HG03039 (cell line): Measurements from ENCODE around the gene ARHGAP23.

Source experiments
- ATAC-seq: cut with Tn5 transposase; IDR thresholded peaks from one replicate; pipeline ENCODE4 v1.9.1; 2021; ENCODE audit warnings: mild to moderate bottlenecking, moderate library complexity; ENCODE audit not compliant: unreplicated experiment

Gene ARHGAP23

DNA sequence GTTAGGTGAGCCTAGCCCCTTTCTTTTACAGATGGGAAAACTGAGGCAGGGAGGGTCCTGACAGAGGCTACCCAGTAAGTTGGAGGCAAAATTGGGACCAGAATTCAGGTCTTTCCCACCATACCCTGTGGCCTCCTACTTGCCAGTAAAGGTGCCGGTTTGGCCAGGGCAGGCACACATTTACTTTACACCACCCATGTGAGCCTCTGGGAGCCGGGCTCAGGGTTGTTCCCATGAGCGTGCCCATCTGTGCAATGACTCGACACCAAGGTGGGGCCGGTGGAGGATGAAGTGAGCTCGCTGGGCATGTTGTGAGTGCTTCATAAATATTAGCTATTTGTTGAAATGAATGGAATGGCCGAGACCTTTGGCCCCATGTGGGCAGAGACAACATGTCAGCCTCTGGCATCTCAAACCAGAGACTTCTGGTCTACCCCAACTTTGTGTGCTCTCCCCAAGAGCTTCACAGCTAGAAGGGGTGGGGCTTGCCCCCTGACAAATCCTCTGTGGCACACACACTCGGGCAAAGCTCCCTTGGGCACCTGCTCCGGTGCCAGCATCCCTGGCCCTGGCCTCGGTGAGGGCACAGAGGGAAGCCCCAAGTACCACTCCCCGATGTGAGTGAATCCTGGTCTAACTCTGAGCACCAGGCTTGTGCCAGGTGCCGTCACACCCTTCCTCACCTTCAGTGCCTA, 117.4 kb downstream of the ARHGAP23 start:
- no peak for ATAC-seq

DNA sequence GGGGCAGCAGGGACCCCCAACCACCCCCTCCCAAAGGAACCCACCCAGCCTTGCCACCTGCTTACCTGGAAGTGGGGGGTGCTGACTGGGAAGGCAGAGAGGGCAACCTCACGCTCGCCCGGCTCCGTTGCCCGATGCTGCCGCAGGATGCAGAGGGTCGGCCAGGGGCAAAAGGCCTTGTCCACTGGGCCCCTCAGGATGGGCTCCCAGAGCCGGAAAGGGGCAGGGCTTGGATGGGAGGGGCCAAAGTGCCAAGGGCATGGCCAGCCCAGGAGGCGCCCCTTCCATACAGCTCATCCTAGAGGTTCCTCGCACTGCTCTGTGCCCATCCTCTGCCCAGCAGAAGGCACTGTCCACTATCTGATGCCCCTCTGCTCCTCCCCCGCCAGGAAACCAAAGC, 118.1 kb downstream of the ARHGAP23 start:
- ATAC-seq, result no peak

DNA sequence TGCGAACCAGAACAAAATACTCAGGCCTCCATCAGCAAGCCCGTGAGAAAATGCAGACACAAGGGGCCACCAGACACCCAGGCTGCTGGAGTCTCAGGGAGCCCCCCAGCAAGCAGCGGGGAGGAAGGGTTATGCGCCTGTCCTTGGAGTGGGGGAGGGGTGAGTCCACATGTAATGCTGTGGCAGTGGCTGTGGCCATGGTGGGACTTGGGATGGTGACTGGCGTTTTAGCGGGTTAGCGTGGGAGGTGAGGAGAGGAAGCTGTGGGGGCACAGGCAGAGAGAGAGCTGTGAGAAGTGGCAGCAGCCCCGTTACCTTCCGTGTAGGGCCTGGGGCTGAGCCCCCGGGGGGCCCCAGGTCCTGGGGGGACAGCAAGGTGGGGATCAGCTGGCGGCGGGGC, 119.2 kb downstream of the ARHGAP23 start:
- no peak for ATAC-seq

- no peak for ATAC-seq
Observed at GRCh38 chr17:38549285-38549684, 121.0 kb downstream of the ARHGAP23 start.

DNA sequence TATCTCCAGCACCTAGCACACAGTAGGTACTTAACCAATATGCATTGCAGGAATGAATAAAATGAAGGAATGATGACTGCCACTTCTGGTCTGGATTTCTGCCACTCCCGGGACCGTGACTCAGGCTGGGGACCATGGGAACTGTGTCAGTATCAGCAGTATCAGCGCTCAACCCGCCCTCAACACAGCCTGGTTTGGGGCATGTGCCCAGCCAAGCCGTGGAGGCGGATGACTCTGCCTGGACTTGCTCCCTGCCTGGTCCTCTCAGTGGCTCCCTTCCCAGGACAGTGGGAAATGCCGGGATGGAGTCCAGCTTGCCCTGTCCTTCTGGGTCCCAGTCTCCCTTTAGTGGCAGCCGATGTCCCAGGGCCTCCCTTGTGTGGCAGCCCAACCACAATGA, 122.4 kb downstream of the ARHGAP23 start:
- no peak for ATAC-seq

- ATAC-seq, result no peak
Observed at GRCh38 chr17:38551121-38551520, 122.9 kb downstream of the ARHGAP23 start.

DNA sequence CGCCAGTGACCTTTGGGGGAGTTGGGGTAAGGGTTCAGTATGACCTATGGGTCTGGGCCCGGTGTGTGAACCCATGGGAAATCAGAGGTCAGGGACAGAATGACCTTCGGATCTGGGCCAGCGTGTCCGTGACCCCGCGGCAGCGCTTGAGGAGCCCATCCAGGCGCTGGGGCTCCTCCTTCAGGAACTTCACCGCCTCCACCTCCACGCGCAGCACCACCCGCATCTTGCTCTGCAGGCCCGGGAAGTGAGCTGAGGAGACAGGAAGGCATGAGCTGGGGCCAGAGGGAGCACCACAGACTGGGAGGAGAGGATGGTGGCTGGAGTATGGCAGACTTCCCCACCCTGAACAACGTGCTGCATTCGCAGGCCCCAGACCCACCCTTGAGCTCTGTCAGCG, 124.1 kb downstream of the ARHGAP23 start:
- no peak for ATAC-seq

DNA sequence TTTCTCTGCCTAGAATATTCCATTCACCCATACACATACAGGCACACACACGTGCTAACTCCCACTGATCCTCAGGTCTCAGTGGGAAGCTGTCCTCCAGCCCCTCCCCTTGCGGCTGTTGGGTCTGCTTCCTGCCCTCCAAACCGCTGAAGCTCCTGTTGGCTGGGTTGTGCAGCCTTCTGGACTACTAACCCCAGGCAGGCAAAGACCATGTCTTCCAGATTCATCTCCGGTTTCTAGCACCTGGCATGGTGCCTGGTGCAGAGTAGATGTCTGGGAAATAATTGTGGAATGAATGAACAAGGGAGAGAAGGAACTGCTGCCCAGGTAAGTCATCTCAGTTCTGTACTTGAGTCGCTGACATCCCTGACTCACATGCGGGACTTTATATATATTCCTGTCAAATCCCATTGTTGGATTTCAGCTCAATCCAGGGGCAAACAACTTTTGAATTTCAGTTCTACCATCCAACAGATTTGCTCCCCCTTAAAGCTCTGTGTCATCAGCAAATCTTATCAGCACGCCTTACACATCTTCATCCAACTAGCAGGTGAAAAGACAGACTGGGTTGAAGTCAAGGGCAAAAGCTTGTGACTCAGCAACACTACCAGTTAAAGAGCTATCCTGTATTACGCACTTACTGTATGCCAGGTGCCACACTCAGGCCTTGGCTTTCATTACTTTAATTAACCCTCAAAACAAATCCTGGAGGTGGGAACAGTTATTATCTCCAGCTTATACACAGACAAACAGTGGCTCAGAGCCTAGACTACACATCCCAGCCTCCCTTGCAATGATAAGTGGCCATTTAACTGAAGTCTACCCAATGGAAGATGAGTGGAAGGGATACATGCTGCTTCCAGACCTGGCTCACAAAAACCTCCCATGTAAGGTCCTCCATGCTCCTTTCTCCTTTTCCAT, 126.4 kb downstream of the ARHGAP23 start:
- no peak for ATAC-seq

DNA sequence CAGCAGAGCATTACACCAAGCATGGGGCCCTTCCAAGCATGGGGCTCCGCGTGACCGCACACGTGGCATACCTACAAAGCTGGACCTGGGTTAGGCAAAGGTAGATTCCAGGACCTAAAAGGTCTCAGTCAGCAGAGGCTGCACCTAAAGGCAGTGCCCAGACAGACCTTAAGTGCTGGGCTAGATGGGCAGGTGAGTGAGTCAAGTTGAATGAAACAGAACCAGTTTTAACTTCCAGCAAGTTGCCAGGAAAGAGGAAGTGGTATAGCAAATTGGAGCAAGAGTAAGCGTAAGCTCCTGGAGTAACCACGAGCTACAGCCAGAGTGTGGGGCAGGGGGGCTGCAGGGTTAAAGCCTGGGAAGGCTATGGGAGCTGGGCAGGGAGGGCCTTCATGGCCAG, 128.0 kb downstream of the ARHGAP23 start:
- no peak for ATAC-seq

- ATAC-seq, result no peak
Observed at GRCh38 chr17:38557396-38557795, 129.1 kb downstream of the ARHGAP23 start.

GRCh38 chr17:38557836-38558727, 129.8 kb downstream of the ARHGAP23 start:
- peak; percentile 69 for ATAC-seq

GRCh38 chr17:38558728-38559050, 130.4 kb downstream of the ARHGAP23 start:
- no peak for ATAC-seq

- peak; percentile 52 for ATAC-seq
Observed at GRCh38 chr17:38559051-38559879, 131.0 kb downstream of the ARHGAP23 start.

GRCh38 chr17:38559880-38560230, 131.6 kb downstream of the ARHGAP23 start:
- ATAC-seq, result no peak

- ATAC-seq, result no peak
Observed at GRCh38 chr17:38560503-38561318, 132.4 kb downstream of the ARHGAP23 start.

DNA sequence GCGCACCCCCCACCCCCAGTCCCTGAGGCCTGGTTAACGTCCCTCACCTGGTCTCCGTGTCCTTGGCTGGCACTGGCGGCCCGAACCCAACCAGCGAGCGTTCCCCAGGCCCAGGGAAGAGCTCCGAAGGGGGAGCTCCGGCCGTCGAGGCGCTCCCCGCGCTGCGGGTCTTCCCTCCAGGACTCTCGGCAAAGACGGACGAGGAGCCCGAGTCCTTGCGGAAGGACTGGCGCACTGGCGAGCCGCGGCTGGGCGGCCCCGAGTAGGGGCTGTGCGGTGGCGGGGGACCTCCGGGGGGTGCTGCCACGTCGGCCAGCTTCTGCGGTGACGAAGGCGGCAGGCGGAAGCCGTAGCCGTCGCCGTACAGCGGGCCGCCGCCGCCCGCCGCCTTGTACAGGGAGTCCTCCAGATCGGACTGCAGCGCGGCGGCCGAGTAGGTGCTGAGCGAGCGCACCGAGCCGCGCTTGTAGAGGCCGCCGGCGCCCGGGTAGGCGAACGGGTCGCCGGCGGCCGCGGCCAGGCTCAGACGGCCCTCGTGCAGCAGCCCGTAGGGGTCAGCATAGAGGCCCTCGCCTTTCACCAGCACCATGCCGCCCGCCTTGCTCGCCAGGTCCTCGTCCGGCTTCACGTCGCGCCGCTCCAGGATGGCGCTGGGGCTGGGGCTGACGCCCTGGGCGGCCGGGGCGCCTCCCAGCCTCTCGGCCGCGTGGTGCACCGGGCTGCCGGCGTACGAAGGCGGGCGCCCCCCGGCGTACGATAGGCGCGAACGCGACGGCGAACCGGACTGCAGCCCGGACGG, 133.4 kb downstream of the ARHGAP23 start:
- no peak for ATAC-seq
